Activated CD4-positive, alpha-beta T cell treated with anti-CD3 and anti-CD28 coated beads, Interleukin-2, amount 50 U/mL, for 48 hours (primary cell): ENCODE measurements around the gene CNOT2.

Experiments
- DNase-seq, 2 experiments: peaks; one replicate each; pipeline ENCODE4 v3.0.0-alpha.2; 2020

The CNOT2 gene

GRCh38 chr12:70251661-70252060 is 8.4 kb downstream of the CNOT2 start:
- DNase-seq = no peak

GRCh38 chr12:70252832-70253231 is 9.6 kb downstream of the CNOT2 start:
- no peak for DNase-seq

- DNase-seq = no peak
These were observed 11.0 kb downstream of the CNOT2 start for GRCh38 chr12:70254225-70254624.

GRCh38 chr12:70254846-70255245 is 11.6 kb downstream of the CNOT2 start:
- DNase-seq = no peak

- no peak for DNase-seq
These were observed 12.1 kb downstream of the CNOT2 start for GRCh38 chr12:70255311-70255710.

- DNase-seq = no peak
These were observed 15.6 kb downstream of the CNOT2 start for GRCh38 chr12:70258605-70259403.

- DNase-seq = no peak
These were observed 17.4 kb downstream of the CNOT2 start for GRCh38 chr12:70260646-70261045.

GRCh38 chr12:70264067-70264867 is 21.0 kb downstream of the CNOT2 start:
- DNase-seq = no peak

GRCh38 chr12:70265132-70265531 is 21.9 kb downstream of the CNOT2 start:
- DNase-seq = no peak

- no peak for DNase-seq
These were observed 24.3 kb downstream of the CNOT2 start for GRCh38 chr12:70267550-70267949.

- no peak for DNase-seq
These were observed 25.7 kb downstream of the CNOT2 start for GRCh38 chr12:70268972-70269371.

GRCh38 chr12:70270108-70270507 is 26.9 kb downstream of the CNOT2 start:
- DNase-seq = no peak

GRCh38 chr12:70271025-70271424 is 27.8 kb downstream of the CNOT2 start:
- no peak for DNase-seq

- no peak for DNase-seq
These were observed 29.3 kb downstream of the CNOT2 start for GRCh38 chr12:70272510-70272909.

- DNase-seq = no peak
These were observed 31.8 kb downstream of the CNOT2 start for GRCh38 chr12:70275045-70275444.

- no peak for DNase-seq
These were observed 34.7 kb downstream of the CNOT2 start for GRCh38 chr12:70277973-70278372.

- DNase-seq = no peak
These were observed 35.7 kb downstream of the CNOT2 start for GRCh38 chr12:70278945-70279344.

GRCh38 chr12:70283232-70283631 is 40.0 kb downstream of the CNOT2 start:
- DNase-seq = no peak

- DNase-seq = no peak
These were observed 45.6 kb downstream of the CNOT2 start for GRCh38 chr12:70288817-70289216.

- DNase-seq = no peak
These were observed 46.9 kb downstream of the CNOT2 start for GRCh38 chr12:70290116-70290515.

GRCh38 chr12:70292017-70292776 is 49.0 kb downstream of the CNOT2 start:
- no peak for DNase-seq

GRCh38 chr12:70304684-70305555 is 61.7 kb downstream of the CNOT2 start:
- peak; percentile 16 to 29 for DNase-seq
